ENCODE measurements around the gene MCOLN2.
"Not testable (repeated sequence)": the region's sequence is repeated elsewhere in the genome, so short reads cannot be mapped to it uniquely, and the experiment has no call there.

MCOLN2 gene

DNA sequence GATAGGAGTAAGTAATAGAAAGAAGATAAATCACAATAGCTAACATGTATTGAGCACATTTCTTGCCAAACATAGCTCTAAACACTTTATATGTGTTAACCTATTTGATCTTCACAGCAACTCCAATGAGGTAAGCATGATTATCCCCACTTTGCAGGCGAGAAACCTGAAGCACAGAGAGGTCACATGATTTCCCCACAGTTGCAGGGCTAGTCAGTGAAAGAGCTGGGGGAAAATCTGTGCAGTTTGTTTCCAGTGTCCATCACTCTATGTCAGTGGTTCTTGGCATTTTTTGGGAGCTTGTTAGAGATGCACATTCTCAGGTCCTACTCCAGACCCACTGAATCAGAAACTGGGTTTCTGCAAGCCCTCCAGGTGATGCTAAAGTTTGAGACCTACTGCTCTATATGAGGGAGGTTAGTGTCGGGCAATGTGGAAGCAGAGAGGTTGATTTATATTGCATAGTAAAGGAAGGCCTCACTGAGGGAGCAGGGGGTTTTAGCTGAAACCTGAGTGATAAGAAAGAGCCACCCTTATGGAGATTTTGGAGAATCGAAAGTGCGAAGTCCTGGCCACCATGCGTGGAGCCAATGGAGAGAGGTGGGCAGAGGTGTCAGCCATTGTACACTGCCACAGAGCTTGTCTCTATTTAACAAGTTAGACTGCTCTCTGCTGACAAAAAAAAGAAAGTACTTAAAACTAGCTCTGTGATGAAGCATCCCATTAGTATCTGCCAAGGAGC lies 30.5 kb upstream of the MCOLN2 start:
- TF ChIP-seq, protein P1, sequence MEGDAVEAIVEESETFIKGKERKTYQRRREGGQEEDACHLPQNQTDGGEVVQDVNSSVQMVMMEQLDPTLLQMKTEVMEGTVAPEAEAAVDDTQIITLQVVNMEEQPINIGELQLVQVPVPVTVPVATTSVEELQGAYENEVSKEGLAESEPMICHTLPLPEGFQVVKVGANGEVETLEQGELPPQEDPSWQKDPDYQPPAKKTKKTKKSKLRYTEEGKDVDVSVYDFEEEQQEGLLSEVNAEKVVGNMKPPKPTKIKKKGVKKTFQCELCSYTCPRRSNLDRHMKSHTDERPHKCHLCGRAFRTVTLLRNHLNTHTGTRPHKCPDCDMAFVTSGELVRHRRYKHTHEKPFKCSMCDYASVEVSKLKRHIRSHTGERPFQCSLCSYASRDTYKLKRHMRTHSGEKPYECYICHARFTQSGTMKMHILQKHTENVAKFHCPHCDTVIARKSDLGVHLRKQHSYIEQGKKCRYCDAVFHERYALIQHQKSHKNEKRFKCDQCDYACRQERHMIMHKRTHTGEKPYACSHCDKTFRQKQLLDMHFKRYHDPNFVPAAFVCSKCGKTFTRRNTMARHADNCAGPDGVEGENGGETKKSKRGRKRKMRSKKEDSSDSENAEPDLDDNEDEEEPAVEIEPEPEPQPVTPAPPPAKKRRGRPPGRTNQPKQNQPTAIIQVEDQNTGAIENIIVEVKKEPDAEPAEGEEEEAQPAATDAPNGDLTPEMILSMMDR (IDR thresholded peaks at IDR 0.05; ENCODE audit: insufficient read depth, low read depth, low read length, missing control alignments): peak; percentile 25
- peak; percentile 49 for DNase-seq (ENCODE audit: low read depth)
- peak overlapping the region; percentile 20; the same call in 1 of the 2 replicates for H3K4me3 ChIP-seq (ENCODE audit: low read depth, low read length)

- TF ChIP-seq, protein P1 (IDR thresholded peaks at IDR 0.05; ENCODE audit: insufficient read depth, low read depth, low read length, missing control alignments): no peak
- DNase-seq (ENCODE audit: low read depth): no peak
- H3K4me3 ChIP-seq (ENCODE audit: low read depth, low read length): no peak overlapping the region
Observed at GRCh38 chr1:85025940-85026339, 29.0 kb upstream of the MCOLN2 start.

- no peak overlapping the region for H3K4me3 ChIP-seq (ENCODE audit: low read depth, low read length)
- DNase-seq (ENCODE audit: low read depth): no peak
- TF ChIP-seq, protein P1 (IDR thresholded peaks at IDR 0.05; ENCODE audit: insufficient read depth, low read depth, low read length, missing control alignments): no peak
Observed at GRCh38 chr1:85024736-85025135, 27.8 kb upstream of the MCOLN2 start.

GRCh38 chr1:85022700-85023099 lies 25.8 kb upstream of the MCOLN2 start:
- TF ChIP-seq, protein P1 (IDR thresholded peaks at IDR 0.05; ENCODE audit: insufficient read depth, low read depth, low read length, missing control alignments): no peak

DNA sequence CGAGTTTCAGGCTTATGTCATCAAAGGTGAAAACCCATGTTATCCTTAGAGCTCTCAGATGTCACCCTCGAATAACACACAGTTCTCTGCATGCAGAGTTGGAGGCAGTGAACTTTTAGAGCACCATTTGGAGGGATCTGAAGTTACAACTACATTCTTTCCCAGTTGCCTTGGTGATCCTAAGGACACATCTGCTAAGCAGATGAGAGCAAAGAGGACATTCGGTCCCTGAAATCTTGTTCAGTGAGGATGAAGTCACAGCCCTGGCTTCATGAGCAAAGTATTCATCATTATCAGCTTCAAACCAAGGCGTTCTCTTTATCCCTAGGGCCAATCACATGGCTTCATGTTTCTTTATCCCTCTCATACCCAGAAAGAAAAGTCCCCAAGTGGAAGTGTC lies 23.1 kb upstream of the MCOLN2 start:
- no peak overlapping the region for H3K4me3 ChIP-seq (ENCODE audit: low read depth, low read length)
- DNase-seq (ENCODE audit: low read depth): no peak
- TF ChIP-seq, protein P1 (IDR thresholded peaks at IDR 0.05; ENCODE audit: insufficient read depth, low read depth, low read length, missing control alignments): no peak

More at GRCh38 chr1:85022700-85023099, 25.8 kb upstream of the MCOLN2 start:
- H3K4me3 ChIP-seq (ENCODE audit: low read depth, low read length): no peak overlapping the region
- DNase-seq (ENCODE audit: low read depth): no peak

- TF ChIP-seq, protein P1 (IDR thresholded peaks at IDR 0.05; ENCODE audit: insufficient read depth, low read depth, low read length, missing control alignments): no peak
- DNase-seq (ENCODE audit: low read depth): no peak
- no peak overlapping the region for H3K4me3 ChIP-seq (ENCODE audit: low read depth, low read length)
Observed at GRCh38 chr1:85015826-85016225, 18.9 kb upstream of the MCOLN2 start.

DNA sequence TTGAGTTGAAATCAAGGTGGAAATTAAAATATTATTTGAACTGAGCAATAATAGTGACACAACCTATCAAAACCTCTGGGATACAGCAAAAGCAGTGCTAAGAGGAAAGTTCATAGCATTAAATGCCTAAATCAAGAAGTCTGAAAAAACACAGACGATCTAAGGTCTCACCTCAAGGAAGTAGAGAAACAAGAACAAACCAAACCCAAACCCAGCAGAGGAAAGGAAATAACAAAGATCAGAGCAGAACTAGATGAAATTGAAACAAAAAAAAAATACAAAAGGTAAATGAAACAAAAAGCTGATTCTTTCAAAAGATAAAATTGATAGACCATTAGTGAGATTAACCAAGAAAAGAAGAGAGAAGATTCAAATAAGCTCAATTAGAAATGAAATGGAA lies 8.7 kb upstream of the MCOLN2 start:
- not testable (repeated sequence) for H3K4me3 ChIP-seq (ENCODE audit: low read depth, low read length)

More for the DNA sequence above, 8.7 kb upstream of the MCOLN2 start:
- not testable (repeated sequence) for DNase-seq (ENCODE audit: low read depth)

Data from GM12865 (cell line).